Measurements from ENCODE around the gene PRELP.

PRELP gene

DNA sequence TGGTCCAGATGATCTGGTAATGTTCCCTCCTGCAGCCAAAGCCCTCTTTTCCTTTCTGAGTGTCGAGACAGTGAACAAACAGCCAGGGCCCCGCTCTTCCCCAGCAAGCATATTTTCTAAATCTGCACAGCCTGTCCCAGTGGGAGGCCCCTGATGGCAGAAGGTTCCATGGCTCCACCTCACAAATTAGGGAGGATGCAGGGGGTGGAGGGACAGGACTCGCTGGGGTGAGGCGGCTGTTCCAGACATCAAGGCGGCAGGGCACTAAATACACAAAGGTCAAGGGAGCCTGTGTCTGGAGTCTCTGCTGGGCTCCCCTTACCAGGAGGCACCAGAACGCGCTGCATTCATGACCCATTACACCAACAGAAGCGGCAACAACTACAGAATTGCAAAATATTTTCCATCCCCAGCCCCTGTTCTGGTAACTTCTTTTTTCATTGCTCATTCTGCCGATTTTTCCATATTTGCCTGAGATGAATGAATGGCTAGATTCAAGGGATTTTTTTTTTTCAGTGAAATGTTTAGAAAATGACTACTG, 27.0 kb upstream of the PRELP start:
- no peak for TF ChIP-seq ARNTL (CRISPR knock-in tag; IDR thresholded peaks at IDR 0.05; ENCODE audit: borderline replicate concordance, low read depth)
- TF ChIP-seq ISL1 (CRISPR knock-in tag; IDR thresholded peaks at IDR 0.05), result no peak
- TF ChIP-seq, protein P1, sequence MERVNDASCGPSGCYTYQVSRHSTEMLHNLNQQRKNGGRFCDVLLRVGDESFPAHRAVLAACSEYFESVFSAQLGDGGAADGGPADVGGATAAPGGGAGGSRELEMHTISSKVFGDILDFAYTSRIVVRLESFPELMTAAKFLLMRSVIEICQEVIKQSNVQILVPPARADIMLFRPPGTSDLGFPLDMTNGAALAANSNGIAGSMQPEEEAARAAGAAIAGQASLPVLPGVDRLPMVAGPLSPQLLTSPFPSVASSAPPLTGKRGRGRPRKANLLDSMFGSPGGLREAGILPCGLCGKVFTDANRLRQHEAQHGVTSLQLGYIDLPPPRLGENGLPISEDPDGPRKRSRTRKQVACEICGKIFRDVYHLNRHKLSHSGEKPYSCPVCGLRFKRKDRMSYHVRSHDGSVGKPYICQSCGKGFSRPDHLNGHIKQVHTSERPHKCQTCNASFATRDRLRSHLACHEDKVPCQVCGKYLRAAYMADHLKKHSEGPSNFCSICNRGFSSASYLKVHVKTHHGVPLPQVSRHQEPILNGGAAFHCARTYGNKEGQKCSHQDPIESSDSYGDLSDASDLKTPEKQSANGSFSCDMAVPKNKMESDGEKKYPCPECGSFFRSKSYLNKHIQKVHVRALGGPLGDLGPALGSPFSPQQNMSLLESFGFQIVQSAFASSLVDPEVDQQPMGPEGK (CRISPR knock-in tag; IDR thresholded peaks at IDR 0.05; ENCODE audit: borderline replicate concordance), result no peak
- TF ChIP-seq SNAI2 (CRISPR knock-in tag; IDR thresholded peaks at IDR 0.05), result no peak
- TF ChIP-seq GLIS3 (CRISPR knock-in tag; IDR thresholded peaks at IDR 0.05), result no peak
- no peak for TF ChIP-seq ZFP3 (CRISPR knock-in tag; IDR thresholded peaks at IDR 0.05)

DNA sequence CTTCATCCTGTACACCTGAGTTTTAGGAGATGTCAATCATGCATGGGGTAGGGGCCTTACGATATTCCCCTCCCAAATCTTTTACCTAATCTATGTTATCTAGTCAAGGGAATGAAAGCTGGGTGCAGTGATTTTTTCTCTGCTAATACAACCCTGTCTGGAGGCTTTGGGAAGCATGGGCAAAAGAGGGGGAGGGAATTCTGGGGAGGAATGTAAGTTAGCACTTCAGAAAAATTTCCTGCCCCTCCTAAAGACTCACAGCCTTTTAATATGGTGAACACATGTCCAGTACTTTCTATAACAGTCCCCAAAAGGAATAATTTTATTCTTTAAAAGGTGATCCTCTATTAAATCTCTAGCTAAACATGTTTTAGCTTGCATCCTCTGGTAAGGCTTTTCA, 25.6 kb upstream of the PRELP start:
- TF ChIP-seq ZC3H10 (CRISPR knock-in tag; IDR thresholded peaks at IDR 0.05) (no peak), OSR1 (CRISPR knock-in tag; IDR thresholded peaks at IDR 0.05) (no peak)
- no peak for ATAC-seq

More for the DNA sequence above, 27.0 kb upstream of the PRELP start:
- no peak for ATAC-seq

DNA sequence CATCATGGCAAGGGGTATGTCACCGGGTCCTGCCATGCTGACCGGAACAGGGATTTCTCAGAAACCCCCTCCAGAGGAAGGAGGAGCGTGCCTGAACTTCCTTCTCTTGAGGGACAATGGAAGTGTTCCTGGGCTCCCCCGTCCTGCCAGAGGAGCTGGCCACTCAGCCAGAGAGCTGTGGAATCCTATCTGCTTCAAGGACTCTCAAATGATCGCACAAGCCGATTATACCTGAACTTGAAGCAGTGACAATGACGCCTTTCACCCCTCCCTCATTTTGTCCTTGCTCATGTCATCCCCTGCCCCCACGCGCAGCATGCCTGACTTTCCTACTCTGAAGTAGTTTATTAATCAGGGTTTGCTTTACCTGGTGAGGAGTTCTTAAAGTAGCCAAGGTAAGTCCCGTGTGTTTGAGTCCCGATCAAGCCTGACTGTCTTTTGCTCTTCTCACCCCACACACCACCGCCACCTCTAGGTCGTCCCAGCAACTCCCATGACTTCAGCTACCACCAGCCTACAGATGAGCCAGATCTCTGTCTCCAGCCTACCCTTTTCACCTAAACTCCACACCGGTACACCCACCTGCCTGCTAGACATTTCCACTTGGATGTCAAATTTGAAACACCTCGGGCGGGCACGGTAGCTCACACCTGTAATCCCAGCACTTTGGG, 25.0 kb upstream of the PRELP start:
- TF ChIP-seq PPARA (CRISPR knock-in tag; IDR thresholded peaks at IDR 0.05; ENCODE audit: borderline replicate concordance), result no peak
- TF ChIP-seq ZFP3 (CRISPR knock-in tag; IDR thresholded peaks at IDR 0.05), result no peak
- 0 out of 3 replicates have a peak, but pooled peaks have one; percentile 12 for ATAC-seq

DNA sequence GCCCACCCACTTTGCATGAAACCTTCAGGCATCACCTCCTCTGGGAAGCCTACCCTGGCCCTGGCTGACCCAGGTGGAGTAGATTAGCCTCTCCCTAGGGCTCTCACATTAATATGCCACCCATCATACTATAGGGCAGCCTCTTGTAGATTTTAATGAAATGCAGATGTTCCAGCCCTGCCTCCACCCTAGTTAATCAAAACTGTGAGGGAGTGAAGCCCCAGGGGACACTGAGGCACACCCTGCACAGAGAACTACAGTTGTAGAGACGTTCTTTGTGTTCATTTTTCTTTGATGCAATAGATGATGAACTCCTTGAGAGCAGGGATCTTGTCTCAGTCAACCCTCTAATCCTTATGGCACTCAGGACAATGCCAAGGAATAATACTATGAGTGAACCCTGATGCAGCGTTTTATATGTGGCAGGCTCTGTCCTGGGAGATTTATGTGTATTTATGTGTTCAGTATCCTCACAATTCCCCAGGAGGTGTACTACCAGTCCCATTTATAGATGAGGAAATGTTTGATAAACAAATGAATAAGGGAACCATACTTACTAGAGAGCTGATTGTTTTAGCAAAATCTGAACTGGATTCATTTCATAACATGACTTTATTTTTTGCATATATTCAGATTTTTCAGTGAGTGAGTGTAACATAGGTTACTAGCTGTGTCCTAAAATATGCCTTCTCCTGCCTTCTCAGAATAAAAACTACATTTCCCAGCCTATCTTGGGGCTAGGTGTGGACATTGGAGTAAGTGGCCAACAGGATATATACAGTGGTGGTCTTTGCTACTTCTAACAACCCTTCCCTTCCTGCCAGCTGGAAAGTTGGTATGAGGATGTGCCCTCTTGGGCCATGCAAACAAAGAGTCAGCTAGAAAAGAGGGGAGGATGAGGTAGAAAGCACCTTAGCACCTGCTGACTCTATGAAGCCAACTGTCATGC, 23.5 kb upstream of the PRELP start:
- no peak for TF ChIP-seq PPARA (CRISPR knock-in tag; IDR thresholded peaks at IDR 0.05; ENCODE audit: borderline replicate concordance)
- no peak for ATAC-seq

DNA sequence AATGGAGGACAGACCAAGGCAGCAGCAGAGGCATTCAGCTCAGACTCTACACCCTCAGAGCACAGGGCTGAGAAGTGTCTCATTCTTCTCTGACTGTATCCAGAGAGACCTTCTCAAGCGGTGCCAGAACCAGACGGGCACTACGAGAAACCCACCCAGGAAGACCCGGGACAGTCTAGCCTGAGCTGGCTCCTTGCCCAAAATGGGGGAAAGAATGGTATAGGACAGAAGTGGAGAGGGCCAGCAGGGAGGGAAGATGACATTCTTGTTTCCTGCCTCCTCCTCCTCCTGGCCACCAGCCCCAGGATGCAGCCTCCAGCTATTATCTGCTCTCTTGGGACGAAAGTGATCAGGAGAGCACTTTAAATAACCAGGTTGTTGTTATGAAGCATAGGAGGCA, 22.6 kb upstream of the PRELP start:
- no peak for TF ChIP-seq ARNTL (CRISPR knock-in tag; IDR thresholded peaks at IDR 0.05; ENCODE audit: borderline replicate concordance, low read depth)
- no peak for ATAC-seq

DNA sequence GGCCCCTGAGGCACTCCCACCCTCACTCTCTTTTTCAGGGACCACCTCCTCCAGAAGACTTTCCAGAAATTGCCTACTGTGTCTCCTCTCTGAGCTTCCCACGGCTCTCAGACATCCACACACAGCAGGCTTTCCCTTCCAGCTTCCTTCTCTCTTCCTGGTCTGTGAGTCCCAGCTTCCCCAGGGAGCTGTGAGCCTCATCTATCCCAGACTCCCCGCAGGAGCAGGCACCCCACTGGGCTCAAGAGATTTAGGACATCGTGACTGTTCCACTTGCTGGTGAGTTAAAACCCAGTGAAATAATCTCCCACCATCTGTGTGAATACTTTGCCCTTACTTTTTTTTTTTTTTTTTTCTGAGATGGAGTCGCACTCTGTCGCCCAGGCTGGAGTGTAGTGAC, 22.0 kb upstream of the PRELP start:
- ATAC-seq, result no peak
- TF ChIP-seq RARB (CRISPR knock-in tag; IDR thresholded peaks at IDR 0.05) (no peak), BACH2 (CRISPR knock-in tag; IDR thresholded peaks at IDR 0.05; ENCODE audit: borderline replicate concordance) (no peak), ZC3H10 (CRISPR knock-in tag; IDR thresholded peaks at IDR 0.05) (no peak), OSR1 (CRISPR knock-in tag; IDR thresholded peaks at IDR 0.05) (no peak), PPARA (CRISPR knock-in tag; IDR thresholded peaks at IDR 0.05; ENCODE audit: borderline replicate concordance) (no peak), TCF4 (CRISPR knock-in tag; IDR thresholded peaks at IDR 0.05; ENCODE audit: borderline replicate concordance) (no peak), TOX (CRISPR knock-in tag; IDR thresholded peaks at IDR 0.05; ENCODE audit: borderline replicate concordance) (no peak), CSDC2 (CRISPR knock-in tag; IDR thresholded peaks at IDR 0.05) (no peak), ISL1 (CRISPR knock-in tag; IDR thresholded peaks at IDR 0.05) (no peak), ARNTL (CRISPR knock-in tag; IDR thresholded peaks at IDR 0.05; ENCODE audit: borderline replicate concordance, low read depth) (no peak), ZNF565 (CRISPR knock-in tag; conservative IDR thresholded peaks at IDR 0.05; ENCODE audit: low read depth) (no peak), ZFP3 (CRISPR knock-in tag; IDR thresholded peaks at IDR 0.05) (no peak), ZNF70 (CRISPR knock-in tag; IDR thresholded peaks at IDR 0.05) (no peak)
- TF ChIP-seq, protein P2, sequence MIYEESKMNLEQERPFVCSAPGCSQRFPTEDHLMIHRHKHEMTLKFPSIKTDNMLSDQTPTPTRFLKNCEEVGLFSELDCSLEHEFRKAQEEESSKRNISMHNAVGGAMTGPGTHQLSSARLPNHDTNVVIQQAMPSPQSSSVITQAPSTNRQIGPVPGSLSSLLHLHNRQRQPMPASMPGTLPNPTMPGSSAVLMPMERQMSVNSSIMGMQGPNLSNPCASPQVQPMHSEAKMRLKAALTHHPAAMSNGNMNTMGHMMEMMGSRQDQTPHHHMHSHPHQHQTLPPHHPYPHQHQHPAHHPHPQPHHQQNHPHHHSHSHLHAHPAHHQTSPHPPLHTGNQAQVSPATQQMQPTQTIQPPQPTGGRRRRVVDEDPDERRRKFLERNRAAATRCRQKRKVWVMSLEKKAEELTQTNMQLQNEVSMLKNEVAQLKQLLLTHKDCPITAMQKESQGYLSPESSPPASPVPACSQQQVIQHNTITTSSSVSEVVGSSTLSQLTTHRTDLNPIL (CRISPR knock-in tag; IDR thresholded peaks at IDR 0.05; ENCODE audit: low read depth), result no peak
- TF ChIP-seq, protein P3, sequence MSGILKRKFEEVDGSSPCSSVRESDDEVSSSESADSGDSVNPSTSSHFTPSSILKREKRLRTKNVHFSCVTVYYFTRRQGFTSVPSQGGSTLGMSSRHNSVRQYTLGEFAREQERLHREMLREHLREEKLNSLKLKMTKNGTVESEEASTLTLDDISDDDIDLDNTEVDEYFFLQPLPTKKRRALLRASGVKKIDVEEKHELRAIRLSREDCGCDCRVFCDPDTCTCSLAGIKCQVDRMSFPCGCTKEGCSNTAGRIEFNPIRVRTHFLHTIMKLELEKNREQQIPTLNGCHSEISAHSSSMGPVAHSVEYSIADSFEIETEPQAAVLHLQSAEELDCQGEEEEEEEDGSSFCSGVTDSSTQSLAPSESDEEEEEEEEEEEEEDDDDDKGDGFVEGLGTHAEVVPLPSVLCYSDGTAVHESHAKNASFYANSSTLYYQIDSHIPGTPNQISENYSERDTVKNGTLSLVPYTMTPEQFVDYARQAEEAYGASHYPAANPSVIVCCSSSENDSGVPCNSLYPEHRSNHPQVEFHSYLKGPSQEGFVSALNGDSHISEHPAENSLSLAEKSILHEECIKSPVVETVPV (CRISPR knock-in tag; IDR thresholded peaks at IDR 0.05), result no peak
- TF ChIP-seq, protein P4, sequence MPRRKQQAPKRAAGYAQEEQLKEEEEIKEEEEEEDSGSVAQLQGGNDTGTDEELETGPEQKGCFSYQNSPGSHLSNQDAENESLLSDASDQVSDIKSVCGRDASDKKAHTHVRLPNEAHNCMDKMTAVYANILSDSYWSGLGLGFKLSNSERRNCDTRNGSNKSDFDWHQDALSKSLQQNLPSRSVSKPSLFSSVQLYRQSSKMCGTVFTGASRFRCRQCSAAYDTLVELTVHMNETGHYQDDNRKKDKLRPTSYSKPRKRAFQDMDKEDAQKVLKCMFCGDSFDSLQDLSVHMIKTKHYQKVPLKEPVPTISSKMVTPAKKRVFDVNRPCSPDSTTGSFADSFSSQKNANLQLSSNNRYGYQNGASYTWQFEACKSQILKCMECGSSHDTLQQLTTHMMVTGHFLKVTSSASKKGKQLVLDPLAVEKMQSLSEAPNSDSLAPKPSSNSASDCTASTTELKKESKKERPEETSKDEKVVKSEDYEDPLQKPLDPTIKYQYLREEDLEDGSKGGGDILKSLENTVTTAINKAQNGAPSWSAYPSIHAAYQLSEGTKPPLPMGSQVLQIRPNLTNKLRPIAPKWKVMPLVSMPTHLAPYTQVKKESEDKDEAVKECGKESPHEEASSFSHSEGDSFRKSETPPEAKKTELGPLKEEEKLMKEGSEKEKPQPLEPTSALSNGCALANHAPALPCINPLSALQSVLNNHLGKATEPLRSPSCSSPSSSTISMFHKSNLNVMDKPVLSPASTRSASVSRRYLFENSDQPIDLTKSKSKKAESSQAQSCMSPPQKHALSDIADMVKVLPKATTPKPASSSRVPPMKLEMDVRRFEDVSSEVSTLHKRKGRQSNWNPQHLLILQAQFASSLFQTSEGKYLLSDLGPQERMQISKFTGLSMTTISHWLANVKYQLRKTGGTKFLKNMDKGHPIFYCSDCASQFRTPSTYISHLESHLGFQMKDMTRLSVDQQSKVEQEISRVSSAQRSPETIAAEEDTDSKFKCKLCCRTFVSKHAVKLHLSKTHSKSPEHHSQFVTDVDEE (CRISPR knock-in tag; IDR thresholded peaks at IDR 0.05), result no peak
- TF ChIP-seq, protein P1 (CRISPR knock-in tag; IDR thresholded peaks at IDR 0.05; ENCODE audit: borderline replicate concordance), result no peak

Data from SK-N-SH treated with all-trans-retinoic acid at 6 μM for 48 hours (cell line).